Fibroblast of lung (primary cell): ENCODE results near the gene STARD13. TPM values are rescaled to one million over a fixed set of nuclear protein-coding genes. Genes with fewer than 3 reads are reported as not detected.
A peak's percentile ranks its signal among the peaks of the same experiment; 100 is the strongest.

Experiments used
- DNase-seq, 2 donors: peaks; one replicate each; pipeline versions ENCODE4 v3.0.0 to v3.0.0-alpha.2; 2010; ENCODE audit warnings: low read depth in 2 of 2
- H2AFZ ChIP-seq: 2 replicates; pipeline ENCODE4 v1.5.1; 2012; ENCODE audit warnings: low read length, control low read depth, inconsistent platforms
- H3K27ac ChIP-seq: 2 replicates; pipeline ENCODE4 v1.5.1; 2011; ENCODE audit warnings: low read length, control low read depth; ENCODE audit not compliant: insufficient read depth
- H3K27me3 ChIP-seq: 2 replicates; pipeline ENCODE4 v1.5.1; 2011; ENCODE audit warnings: mild to moderate bottlenecking, low read length; ENCODE audit not compliant: control insufficient read depth, insufficient read depth
- H3K36me3 ChIP-seq: 2 replicates; pipeline ENCODE4 v1.5.1; 2011; ENCODE audit warnings: low read length; ENCODE audit not compliant: control insufficient read depth, insufficient read depth
- H3K4me1 ChIP-seq: 2 replicates; pipeline ENCODE4 v1.5.1; 2011; ENCODE audit warnings: low read length; ENCODE audit not compliant: control insufficient read depth, insufficient read depth; ENCODE audit errors: extremely low read depth
- H3K4me2 ChIP-seq: 2 replicates; pipeline ENCODE4 v1.5.1; 2011; ENCODE audit warnings: low read length, control low read depth; ENCODE audit not compliant: insufficient read depth; ENCODE audit errors: extremely low read depth
- H3K4me3 ChIP-seq, 4 experiments: fragments of 200-600 bp in 1 of 4; sonication (generic) in 1 of 4; replicated peaks in 1 of 4; 2 replicates each; pipeline ENCODE4 v1.5.1; 2011 to 2016; ENCODE audit warnings: low read length in 4 of 4, low read depth in 3 of 4, mild to moderate bottlenecking in 3 of 4, control low read depth in 2 of 4, inconsistent platforms in 1 of 4, mixed read lengths in 1 of 4; ENCODE audit not compliant: insufficient read depth in 1 of 4; ENCODE audit errors: control extremely low read depth in 1 of 4
- H3K79me2 ChIP-seq: 2 replicates; pipeline ENCODE4 v1.5.1; 2012; ENCODE audit warnings: mild to moderate bottlenecking, low read length, inconsistent platforms; ENCODE audit not compliant: control insufficient read depth, insufficient read depth
- H3K9ac ChIP-seq: 2 replicates; pipeline ENCODE4 v1.5.1; 2011; ENCODE audit warnings: mild to moderate bottlenecking, low read length, control low read depth; ENCODE audit not compliant: insufficient read depth
- H3K9me3 ChIP-seq: 2 replicates; pipeline ENCODE4 v1.5.1; 2012; ENCODE audit warnings: low read depth, low read length; ENCODE audit not compliant: control insufficient read depth, insufficient read depth
- H4K20me1 ChIP-seq: 2 replicates; pipeline ENCODE4 v1.5.1; 2011; ENCODE audit warnings: low read length; ENCODE audit not compliant: control insufficient read depth, insufficient read depth; ENCODE audit errors: extremely low read depth
- EZH2 ChIP-seq: IDR thresholded peaks from 2 replicates; pipeline ENCODE4 v1.5.1; 2012; ENCODE audit warnings: low read length, control low read depth, mild to moderate bottlenecking; ENCODE audit errors: missing control alignments
- polyA plus RNA-seq, 2 donors: library from polyadenylated mRNA; depleted of rRNA in 1 of 2; stranded (reverse) in 1 of 2; unstranded in 1 of 2; fragments of >200 nt; gene quantifications; 2 replicates each; pipeline ENCODE4 v1.2.1, GENCODE V29; 2011 to 2012; ENCODE audit warnings: missing spikeins in 1 of 2
- total RNA-seq: library from RNA; depleted of rRNA; stranded (reverse); fragments of >200 nt; gene quantifications from 2 replicates; pipeline ENCODE4 v1.2.1, GENCODE V29; 2014
- TF ChIP-seq, protein P1 (sequence below), 2 donors: IDR thresholded peaks in 1 of 2; conservative IDR thresholded peaks in 1 of 2; 1 replicate in 1 of 2; 2 replicates in 1 of 2; pipeline ENCODE4 v1.5.1; 2011 to 2012; ENCODE audit warnings: low read length in 2 of 2, control low read depth in 1 of 2, inconsistent platforms in 1 of 2, low read depth in 1 of 2, mild to moderate bottlenecking in 1 of 2

Gene STARD13
- total and polyA plus RNA-seq, 2 donors (not counting 1 experiment from before 2014, with no cell fraction given), result 25.2 to 44.6 TPM

DNA sequence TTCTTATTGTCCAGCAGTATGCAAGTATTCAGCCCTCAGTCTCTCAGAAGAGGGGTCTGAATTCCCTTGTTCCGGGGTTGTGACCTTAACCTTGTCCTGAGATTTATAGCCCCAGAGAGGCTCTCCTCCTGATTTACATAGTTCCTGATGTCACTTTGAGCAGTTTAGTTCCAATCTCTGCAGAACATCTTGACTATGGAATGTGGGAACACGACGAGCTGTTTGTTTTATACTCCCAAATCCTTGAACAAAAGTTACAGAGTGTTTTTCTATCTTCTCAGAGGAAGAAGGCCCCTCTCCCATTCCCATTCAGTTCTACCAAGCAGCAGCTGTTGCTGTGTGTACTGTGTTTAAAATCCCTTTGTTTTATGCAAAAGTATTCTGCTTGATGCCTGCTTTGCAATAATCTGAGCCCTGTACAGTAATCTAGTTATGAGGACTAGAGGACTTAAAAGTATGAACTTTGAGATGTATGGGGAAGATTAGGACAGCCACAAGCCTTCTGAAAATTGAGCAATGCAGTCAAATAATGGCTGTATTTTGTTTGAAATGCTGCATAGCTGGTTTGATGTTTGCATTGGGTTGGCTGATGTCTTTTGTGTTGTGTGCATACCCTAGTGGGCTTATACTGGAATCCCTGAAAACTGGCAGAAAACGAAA, 194.7 kb downstream of the STARD13 start:
- Histone ChIP-seq H3K9ac (no peak overlapping the region), H3K79me2 (no peaks in the 10 kb centered on the region), H3K36me3 (no peaks in the 10 kb centered on the region), H3K4me2 (no peak overlapping the region), H3K27me3 (no peaks in the 10 kb centered on the region), H3K9me3 (no peaks in the 10 kb centered on the region), H2AFZ (no peak overlapping the region), H3K27ac (no peak overlapping the region), H3K4me1 (no peaks in the 10 kb centered on the region), H3K4me3 (no peak overlapping the region), H4K20me1 (no peaks in the 10 kb centered on the region)
- no peak for DNase-seq
- TF ChIP-seq, protein P1, sequence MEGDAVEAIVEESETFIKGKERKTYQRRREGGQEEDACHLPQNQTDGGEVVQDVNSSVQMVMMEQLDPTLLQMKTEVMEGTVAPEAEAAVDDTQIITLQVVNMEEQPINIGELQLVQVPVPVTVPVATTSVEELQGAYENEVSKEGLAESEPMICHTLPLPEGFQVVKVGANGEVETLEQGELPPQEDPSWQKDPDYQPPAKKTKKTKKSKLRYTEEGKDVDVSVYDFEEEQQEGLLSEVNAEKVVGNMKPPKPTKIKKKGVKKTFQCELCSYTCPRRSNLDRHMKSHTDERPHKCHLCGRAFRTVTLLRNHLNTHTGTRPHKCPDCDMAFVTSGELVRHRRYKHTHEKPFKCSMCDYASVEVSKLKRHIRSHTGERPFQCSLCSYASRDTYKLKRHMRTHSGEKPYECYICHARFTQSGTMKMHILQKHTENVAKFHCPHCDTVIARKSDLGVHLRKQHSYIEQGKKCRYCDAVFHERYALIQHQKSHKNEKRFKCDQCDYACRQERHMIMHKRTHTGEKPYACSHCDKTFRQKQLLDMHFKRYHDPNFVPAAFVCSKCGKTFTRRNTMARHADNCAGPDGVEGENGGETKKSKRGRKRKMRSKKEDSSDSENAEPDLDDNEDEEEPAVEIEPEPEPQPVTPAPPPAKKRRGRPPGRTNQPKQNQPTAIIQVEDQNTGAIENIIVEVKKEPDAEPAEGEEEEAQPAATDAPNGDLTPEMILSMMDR (conservative IDR thresholded peaks at IDR 0.05 in 1 of 2, IDR thresholded peaks at IDR 0.05 in 1 of 2; ENCODE audit: low read depth in 1 of 2, low read length in 2 of 2), result no peak

DNA sequence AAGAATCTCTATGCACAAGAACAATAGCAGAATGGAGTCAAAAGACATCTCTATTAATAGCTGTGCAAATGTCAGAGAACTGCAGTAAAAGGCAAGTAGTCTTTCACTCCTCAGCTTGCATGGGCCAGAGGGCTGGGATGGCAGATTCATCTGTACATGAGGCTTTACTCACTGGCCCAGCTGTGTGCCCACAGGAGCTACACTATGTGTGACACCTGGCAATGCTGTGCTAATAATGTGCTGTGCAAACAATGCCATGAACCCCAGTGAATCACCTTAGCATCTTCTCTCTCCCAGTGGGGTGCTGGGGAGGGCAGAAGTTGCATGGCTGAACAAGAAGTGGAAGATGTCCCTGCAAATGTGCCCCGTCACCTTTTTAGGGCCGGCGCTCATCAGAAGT, 196.2 kb downstream of the STARD13 start:
- Histone ChIP-seq H3K4me3 (no peak overlapping the region), H3K79me2 (no peaks in the 10 kb centered on the region), H3K27me3 (no peaks in the 10 kb centered on the region), H3K9ac (no peak overlapping the region), H3K4me1 (no peaks in the 10 kb centered on the region), H2AFZ (no peak overlapping the region), H3K27ac (no peak overlapping the region), H3K9me3 (no peaks in the 10 kb centered on the region), H3K4me2 (no peak overlapping the region), H4K20me1 (no peaks in the 10 kb centered on the region), H3K36me3 (no peaks in the 10 kb centered on the region)
- no peak for DNase-seq
- no peak for TF ChIP-seq EZH2
- TF ChIP-seq, protein P1 (conservative IDR thresholded peaks at IDR 0.05 in 1 of 2, IDR thresholded peaks at IDR 0.05 in 1 of 2; ENCODE audit: low read depth in 1 of 2, low read length in 2 of 2), result no peak

DNA sequence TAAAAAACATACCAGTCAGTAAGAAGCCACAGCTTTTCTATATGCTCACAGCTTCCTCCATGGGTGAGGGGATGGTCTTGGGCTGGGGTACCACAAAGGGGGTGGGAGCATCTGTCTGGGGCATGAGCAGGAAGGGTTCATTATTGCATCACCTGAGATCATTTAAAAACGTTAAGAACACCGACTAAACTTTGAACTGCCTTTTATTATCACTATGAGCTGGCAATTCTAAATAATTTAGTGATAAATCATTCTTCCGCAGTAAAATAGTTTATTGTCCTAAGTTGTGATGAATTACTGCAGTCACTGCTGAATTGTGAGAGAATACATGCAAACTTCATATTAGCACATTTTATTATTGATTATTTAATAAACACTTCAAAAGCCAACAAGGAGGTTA, 197.8 kb downstream of the STARD13 start:
- DNase-seq, result peak in 1 of 2 donors; percentile 56
- no peaks in the 10 kb centered on the region for H3K9me3 ChIP-seq
- no peaks in the 10 kb centered on the region for H3K36me3 ChIP-seq
- no peak overlapping the region for H3K27ac ChIP-seq
- H3K79me2 ChIP-seq, result no peaks in the 10 kb centered on the region
- no peak overlapping the region for H3K4me3 ChIP-seq
- TF ChIP-seq, protein P1 (conservative IDR thresholded peaks at IDR 0.05 in 1 of 2, IDR thresholded peaks at IDR 0.05 in 1 of 2; ENCODE audit: low read depth in 1 of 2, low read length in 2 of 2), result no peak
- no peak for TF ChIP-seq EZH2
- H4K20me1 ChIP-seq, result no peaks in the 10 kb centered on the region
- no peak overlapping the region for H2AFZ ChIP-seq
- H3K4me2 ChIP-seq, result no peak overlapping the region
- H3K27me3 ChIP-seq, result no peaks in the 10 kb centered on the region
- H3K4me1 ChIP-seq, result no peaks in the 10 kb centered on the region
- H3K9ac ChIP-seq, result no peak overlapping the region
